Measurements from ENCODE around the gene RYR2. TPM values are rescaled to one million over a fixed set of nuclear protein-coding genes. Genes with fewer than 3 reads are reported as not detected.

The RYR2 gene
- total and polyA plus RNA-seq, 8 donors: 1.6 to 6.9 (median 4.4) TPM

- H3K9me3 ChIP-seq: no peaks in the 10 kb centered on the region
- no peak for TF ChIP-seq CTCF (IDR thresholded peaks at IDR 0.05)
- WGBS, 2 donors: 82 to 85% methylated on average over 6 of the region's 6 CpGs
- no peaks in the 10 kb centered on the region for H3K27me3 ChIP-seq
- ATAC-seq: no peak
- DNase-seq: no peak
- FAIRE-seq: no peak
- no peak overlapping the region for H3K27ac ChIP-seq
- H3K4me1 ChIP-seq: no peaks in the 10 kb centered on the region
- no peaks in the 10 kb centered on the region for H3K36me3 ChIP-seq
- intact Hi-C loops (cut with DNase I): no loop called here
- H3K4me3 ChIP-seq: no peak overlapping the region
These were observed 300.7 kb downstream of the RYR2 start for GRCh38 chr1:237342730-237343129.

GRCh38 chr1:237352747-237353146, 310.8 kb downstream of the RYR2 start:
- Histone ChIP-seq H3K27me3 (no peaks in the 10 kb centered on the region), H3K4me3 (no peak overlapping the region), H3K27ac (no peak overlapping the region), H3K36me3 (no peaks in the 10 kb centered on the region), H3K4me1 (no peaks in the 10 kb centered on the region), H3K9me3 (no peaks in the 10 kb centered on the region)
- ATAC-seq (no peak), DNase-seq (no peak), FAIRE-seq (no peak)
- no peak for TF ChIP-seq CTCF (IDR thresholded peaks at IDR 0.05)
- intact Hi-C loops (cut with DNase I): no loop called here
- WGBS, 2 donors: 77 to 79% methylated on average over 3 of the region's 3 CpGs

GRCh38 chr1:237353918-237354317, 311.9 kb downstream of the RYR2 start:
- no peak overlapping the region for H3K27ac ChIP-seq
- H3K4me3 ChIP-seq: no peak overlapping the region
- 57 to 64% methylated on average over 4 of the region's 4 CpGs for WGBS, 2 donors
- intact Hi-C loops (cut with DNase I): no loop called here
- no peaks in the 10 kb centered on the region for H3K27me3 ChIP-seq
- no peaks in the 10 kb centered on the region for H3K9me3 ChIP-seq
- no peaks in the 10 kb centered on the region for H3K36me3 ChIP-seq
- no peak for FAIRE-seq
- DNase-seq: no peak
- no peak for TF ChIP-seq CTCF (IDR thresholded peaks at IDR 0.05)
- H3K4me1 ChIP-seq: no peaks in the 10 kb centered on the region
- no peak for ATAC-seq

GRCh38 chr1:237355022-237355421, 313.0 kb downstream of the RYR2 start:
- no peaks in the 10 kb centered on the region for H3K4me1 ChIP-seq
- no peaks in the 10 kb centered on the region for H3K9me3 ChIP-seq
- H3K27ac ChIP-seq: no peak overlapping the region
- FAIRE-seq: no peak
- WGBS, 2 donors: 28 to 37% methylated on average over 1 of the region's 1 CpG
- no peaks in the 10 kb centered on the region for H3K27me3 ChIP-seq
- TF ChIP-seq CTCF (IDR thresholded peaks at IDR 0.05): no peak
- intact Hi-C loops (cut with DNase I): no loop called here
- no peak for DNase-seq
- no peak for ATAC-seq
- no peaks in the 10 kb centered on the region for H3K36me3 ChIP-seq
- no peak overlapping the region for H3K4me3 ChIP-seq

GRCh38 chr1:237358555-237358954, 316.6 kb downstream of the RYR2 start:
- WGBS, 2 donors: 56 to 67% methylated on average over 1 of the region's 1 CpG
- no peak for TF ChIP-seq CTCF (IDR thresholded peaks at IDR 0.05)
- DNase-seq (no peak), FAIRE-seq (no peak), ATAC-seq (no peak)
- Histone ChIP-seq H3K36me3 (no peaks in the 10 kb centered on the region), H3K4me3 (no peak overlapping the region), H3K27ac (no peak overlapping the region), H3K9me3 (no peaks in the 10 kb centered on the region), H3K27me3 (peaks cover 0 to 5% (median 0%) of the 10 kb centered on the region in 4 donors), H3K4me1 (no peaks in the 10 kb centered on the region)
- intact Hi-C loops (cut with DNase I): no loop called here

Data from pancreas (tissue), 10 donors.